Hematopoietic multipotent progenitor cell treated with erythropoietin and hydrocortisone succinate and interleukin-3 and kit ligand, for 15 days (in vitro differentiated cells): ENCODE data around the gene CITED2.
A peak's percentile ranks its signal among the peaks of the same experiment; 100 is the strongest.

Experiments
- DNase-seq: peaks from one replicate; pipeline ENCODE4 v3.0.0-alpha.2; 2015; ENCODE audit warnings: low spot score

The CITED2 gene

GRCh38 chr6:139381216-139381865 lies 6.9 kb upstream of the CITED2 start:
- DNase-seq, result no peak

GRCh38 chr6:139380611-139381010 lies 6.2 kb upstream of the CITED2 start:
- no peak for DNase-seq

GRCh38 chr6:139380168-139380567 lies 5.7 kb upstream of the CITED2 start:
- DNase-seq, result no peak

GRCh38 chr6:139378882-139379341 lies 4.5 kb upstream of the CITED2 start:
- peak; percentile 26 for DNase-seq

- no peak for DNase-seq
Observed at GRCh38 chr6:139378226-139378625, 3.8 kb upstream of the CITED2 start.

GRCh38 chr6:139376604-139377218 lies 2.3 kb upstream of the CITED2 start:
- peak; percentile 18 for DNase-seq

GRCh38 chr6:139376017-139376330 lies 1.5 kb upstream of the CITED2 start:
- DNase-seq, result no peak

- peak; percentile 92 for DNase-seq
Observed at GRCh38 chr6:139375226-139376016, 973 bp upstream of the CITED2 start.

GRCh38 chr6:139373928-139374356 lies 506 bp downstream of the CITED2 start:
- no peak for DNase-seq

- peak; percentile 69 for DNase-seq
Observed at GRCh38 chr6:139373154-139373927, 1.1 kb downstream of the CITED2 start.

GRCh38 chr6:139372326-139373153 lies 1.9 kb downstream of the CITED2 start:
- DNase-seq, result peak; percentile 15

- DNase-seq, result peak; percentile 25
Observed at GRCh38 chr6:139371421-139372203, 2.8 kb downstream of the CITED2 start.

- peak; percentile 15 for DNase-seq
Observed at GRCh38 chr6:139370999-139371345, 3.5 kb downstream of the CITED2 start.

GRCh38 chr6:139370283-139370998 lies 4.0 kb downstream of the CITED2 start:
- DNase-seq, result peak; percentile 22

GRCh38 chr6:139369568-139370282 lies 4.7 kb downstream of the CITED2 start:
- peak; percentile 80 for DNase-seq

- DNase-seq, result no peak
Observed at GRCh38 chr6:139369068-139369467, 5.4 kb downstream of the CITED2 start.

- DNase-seq, result no peak
Observed at GRCh38 chr6:139368661-139369060, 5.8 kb downstream of the CITED2 start.

- DNase-seq, result no peak
Observed at GRCh38 chr6:139367810-139368351, 6.6 kb downstream of the CITED2 start.

GRCh38 chr6:139364982-139365379 lies 9.5 kb downstream of the CITED2 start:
- DNase-seq, result no peak
